ENCODE measurements around the gene LRRC1. TPM values are rescaled to one million over a fixed set of nuclear protein-coding genes. Genes with fewer than 3 reads are reported as not detected.

LRRC1 gene
- total and polyA plus RNA-seq, 2 of the 13 experiments (the other 11 are each of a cell fraction or from before 2014, with no cell fraction given), result 15.6 to 27.7 TPM

- TF ChIP-seq, protein P1, sequence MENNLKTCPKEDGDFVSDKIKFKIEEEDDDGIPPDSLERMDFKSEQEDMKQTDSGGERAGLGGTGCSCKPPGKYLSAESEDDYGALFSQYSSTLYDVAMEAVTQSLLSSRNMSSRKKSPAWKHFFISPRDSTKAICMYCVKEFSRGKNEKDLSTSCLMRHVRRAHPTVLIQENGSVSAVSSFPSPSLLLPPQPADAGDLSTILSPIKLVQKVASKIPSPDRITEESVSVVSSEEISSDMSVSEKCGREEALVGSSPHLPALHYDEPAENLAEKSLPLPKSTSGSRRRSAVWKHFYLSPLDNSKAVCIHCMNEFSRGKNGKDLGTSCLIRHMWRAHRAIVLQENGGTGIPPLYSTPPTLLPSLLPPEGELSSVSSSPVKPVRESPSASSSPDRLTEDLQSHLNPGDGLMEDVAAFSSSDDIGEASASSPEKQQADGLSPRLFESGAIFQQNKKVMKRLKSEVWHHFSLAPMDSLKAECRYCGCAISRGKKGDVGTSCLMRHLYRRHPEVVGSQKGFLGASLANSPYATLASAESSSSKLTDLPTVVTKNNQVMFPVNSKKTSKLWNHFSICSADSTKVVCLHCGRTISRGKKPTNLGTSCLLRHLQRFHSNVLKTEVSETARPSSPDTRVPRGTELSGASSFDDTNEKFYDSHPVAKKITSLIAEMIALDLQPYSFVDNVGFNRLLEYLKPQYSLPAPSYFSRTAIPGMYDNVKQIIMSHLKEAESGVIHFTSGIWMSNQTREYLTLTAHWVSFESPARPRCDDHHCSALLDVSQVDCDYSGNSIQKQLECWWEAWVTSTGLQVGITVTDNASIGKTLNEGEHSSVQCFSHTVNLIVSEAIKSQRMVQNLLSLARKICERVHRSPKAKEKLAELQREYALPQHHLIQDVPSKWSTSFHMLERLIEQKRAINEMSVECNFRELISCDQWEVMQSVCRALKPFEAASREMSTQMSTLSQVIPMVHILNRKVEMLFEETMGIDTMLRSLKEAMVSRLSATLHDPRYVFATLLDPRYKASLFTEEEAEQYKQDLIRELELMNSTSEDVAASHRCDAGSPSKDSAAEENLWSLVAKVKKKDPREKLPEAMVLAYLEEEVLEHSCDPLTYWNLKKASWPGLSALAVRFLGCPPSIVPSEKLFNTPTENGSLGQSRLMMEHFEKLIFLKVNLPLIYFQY (CRISPR knock-in tag; IDR thresholded peaks at IDR 0.05; ENCODE audit: borderline replicate concordance), result no peak; the same call in 1 of the 2 replicates
- TF ChIP-seq, protein P2, sequence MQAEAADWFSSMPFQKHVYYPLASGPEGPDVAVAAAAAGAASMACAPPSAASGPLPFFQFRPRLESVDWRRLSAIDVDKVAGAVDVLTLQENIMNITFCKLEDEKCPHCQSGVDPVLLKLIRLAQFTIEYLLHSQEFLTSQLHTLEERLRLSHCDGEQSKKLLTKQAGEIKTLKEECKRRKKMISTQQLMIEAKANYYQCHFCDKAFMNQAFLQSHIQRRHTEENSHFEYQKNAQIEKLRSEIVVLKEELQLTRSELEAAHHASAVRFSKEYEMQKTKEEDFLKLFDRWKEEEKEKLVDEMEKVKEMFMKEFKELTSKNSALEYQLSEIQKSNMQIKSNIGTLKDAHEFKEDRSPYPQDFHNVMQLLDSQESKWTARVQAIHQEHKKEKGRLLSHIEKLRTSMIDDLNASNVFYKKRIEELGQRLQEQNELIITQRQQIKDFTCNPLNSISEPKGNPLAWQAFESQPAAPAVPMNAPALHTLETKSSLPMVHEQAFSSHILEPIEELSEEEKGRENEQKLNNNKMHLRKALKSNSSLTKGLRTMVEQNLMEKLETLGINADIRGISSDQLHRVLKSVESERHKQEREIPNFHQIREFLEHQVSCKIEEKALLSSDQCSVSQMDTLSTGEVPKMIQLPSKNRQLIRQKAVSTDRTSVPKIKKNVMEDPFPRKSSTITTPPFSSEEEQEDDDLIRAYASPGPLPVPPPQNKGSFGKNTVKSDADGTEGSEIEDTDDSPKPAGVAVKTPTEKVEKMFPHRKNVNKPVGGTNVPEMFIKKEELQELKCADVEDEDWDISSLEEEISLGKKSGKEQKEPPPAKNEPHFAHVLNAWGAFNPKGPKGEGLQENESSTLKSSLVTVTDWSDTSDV (CRISPR knock-in tag; IDR thresholded peaks at IDR 0.05), result no peak
- TF ChIP-seq NR2F6 (IDR thresholded peaks at IDR 0.05) (0 out of 2 replicates have a peak, but pooled peaks have one; percentile 50), NR2F6 (CRISPR knock-in tag; IDR thresholded peaks at IDR 0.05) (peak; percentile 58), ZNF775 (CRISPR knock-in tag; IDR thresholded peaks at IDR 0.05; ENCODE audit: borderline replicate concordance) (0 out of 2 replicates have a peak, but pooled peaks have one; percentile 20), ZNF615 (CRISPR knock-in tag; IDR thresholded peaks at IDR 0.05; ENCODE audit: borderline replicate concordance) (no peak), MEIS2 (CRISPR knock-in tag; IDR thresholded peaks at IDR 0.05) (peak; percentile 82; the same call in 1 of the 2 replicates), ZNF468 (CRISPR knock-in tag; IDR thresholded peaks at IDR 0.05) (no peak), ZNF850 (CRISPR knock-in tag; conservative IDR thresholded peaks at IDR 0.05) (no peak; the same call in 1 of the 2 replicates), BRD4 (CRISPR knock-in tag; IDR thresholded peaks at IDR 0.05) (no peak), DRAP1 (CRISPR knock-in tag; IDR thresholded peaks at IDR 0.05) (peak; percentile 16; the same call in 1 of the 2 replicates), FLYWCH1 (CRISPR knock-in tag; IDR thresholded peaks at IDR 0.05) (no peak; the same call in 1 of the 2 replicates), ZNF572 (CRISPR knock-in tag; IDR thresholded peaks at IDR 0.05) (no peak), SETDB1 (CRISPR knock-in tag; IDR thresholded peaks at IDR 0.05; ENCODE audit: borderline replicate concordance) (no peak)
- TF ChIP-seq, protein P3, sequence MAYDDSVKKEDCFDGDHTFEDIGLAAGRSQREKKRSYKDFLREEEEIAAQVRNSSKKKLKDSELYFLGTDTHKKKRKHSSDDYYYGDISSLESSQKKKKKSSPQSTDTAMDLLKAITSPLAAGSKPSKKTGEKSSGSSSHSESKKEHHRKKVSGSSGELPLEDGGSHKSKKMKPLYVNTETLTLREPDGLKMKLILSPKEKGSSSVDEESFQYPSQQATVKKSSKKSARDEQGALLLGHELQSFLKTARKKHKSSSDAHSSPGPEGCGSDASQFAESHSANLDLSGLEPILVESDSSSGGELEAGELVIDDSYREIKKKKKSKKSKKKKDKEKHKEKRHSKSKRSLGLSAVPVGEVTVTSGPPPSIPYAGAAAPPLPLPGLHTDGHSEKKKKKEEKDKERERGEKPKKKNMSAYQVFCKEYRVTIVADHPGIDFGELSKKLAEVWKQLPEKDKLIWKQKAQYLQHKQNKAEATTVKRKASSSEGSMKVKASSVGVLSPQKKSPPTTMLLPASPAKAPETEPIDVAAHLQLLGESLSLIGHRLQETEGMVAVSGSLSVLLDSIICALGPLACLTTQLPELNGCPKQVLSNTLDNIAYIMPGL (CRISPR knock-in tag; IDR thresholded peaks at IDR 0.05; ENCODE audit: borderline replicate concordance in 1 of 2, low read depth in 1 of 2), result peak; percentile 74 to 85; a peak in 3 of 4 replicates
- TF ChIP-seq, protein P4, sequence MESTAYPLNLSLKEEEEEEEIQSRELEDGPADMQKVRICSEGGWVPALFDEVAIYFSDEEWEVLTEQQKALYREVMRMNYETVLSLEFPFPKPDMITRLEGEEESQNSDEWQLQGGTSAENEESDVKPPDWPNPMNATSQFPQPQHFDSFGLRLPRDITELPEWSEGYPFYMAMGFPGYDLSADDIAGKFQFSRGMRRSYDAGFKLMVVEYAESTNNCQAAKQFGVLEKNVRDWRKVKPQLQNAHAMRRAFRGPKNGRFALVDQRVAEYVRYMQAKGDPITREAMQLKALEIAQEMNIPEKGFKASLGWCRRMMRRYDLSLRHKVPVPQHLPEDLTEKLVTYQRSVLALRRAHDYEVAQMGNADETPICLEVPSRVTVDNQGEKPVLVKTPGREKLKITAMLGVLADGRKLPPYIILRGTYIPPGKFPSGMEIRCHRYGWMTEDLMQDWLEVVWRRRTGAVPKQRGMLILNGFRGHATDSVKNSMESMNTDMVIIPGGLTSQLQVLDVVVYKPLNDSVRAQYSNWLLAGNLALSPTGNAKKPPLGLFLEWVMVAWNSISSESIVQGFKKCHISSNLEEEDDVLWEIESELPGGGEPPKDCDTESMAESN (CRISPR knock-in tag; conservative IDR thresholded peaks at IDR 0.05), result peak; percentile 96
Observed at GRCh38 chr6:53794720-53795339, at the start of gene LRRC1 (continued).

Measured in HepG2 (cell line).